ENCODE data around the gene NDUFB5.

DNA sequence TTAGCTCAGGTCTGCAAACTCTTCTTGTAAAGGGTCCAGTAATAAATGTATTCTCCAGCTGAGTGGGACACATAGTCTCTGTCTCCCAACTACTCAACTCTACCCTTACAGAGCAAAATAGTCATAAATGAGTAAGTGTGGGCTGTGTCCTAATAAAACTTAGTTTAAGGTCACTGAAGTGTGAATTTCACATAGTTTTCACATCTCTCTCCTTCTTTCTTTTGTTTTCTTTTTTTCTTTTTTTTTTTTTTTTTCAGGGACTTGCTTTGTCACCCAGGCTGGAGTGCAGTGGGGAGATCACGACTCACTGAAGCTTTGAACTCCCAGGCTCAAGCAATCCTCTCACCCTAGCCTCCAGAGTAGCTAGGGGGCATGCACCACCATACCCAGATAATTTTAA is 43.8 kb upstream of the NDUFB5 start:
- TF ChIP-seq, protein P1, sequence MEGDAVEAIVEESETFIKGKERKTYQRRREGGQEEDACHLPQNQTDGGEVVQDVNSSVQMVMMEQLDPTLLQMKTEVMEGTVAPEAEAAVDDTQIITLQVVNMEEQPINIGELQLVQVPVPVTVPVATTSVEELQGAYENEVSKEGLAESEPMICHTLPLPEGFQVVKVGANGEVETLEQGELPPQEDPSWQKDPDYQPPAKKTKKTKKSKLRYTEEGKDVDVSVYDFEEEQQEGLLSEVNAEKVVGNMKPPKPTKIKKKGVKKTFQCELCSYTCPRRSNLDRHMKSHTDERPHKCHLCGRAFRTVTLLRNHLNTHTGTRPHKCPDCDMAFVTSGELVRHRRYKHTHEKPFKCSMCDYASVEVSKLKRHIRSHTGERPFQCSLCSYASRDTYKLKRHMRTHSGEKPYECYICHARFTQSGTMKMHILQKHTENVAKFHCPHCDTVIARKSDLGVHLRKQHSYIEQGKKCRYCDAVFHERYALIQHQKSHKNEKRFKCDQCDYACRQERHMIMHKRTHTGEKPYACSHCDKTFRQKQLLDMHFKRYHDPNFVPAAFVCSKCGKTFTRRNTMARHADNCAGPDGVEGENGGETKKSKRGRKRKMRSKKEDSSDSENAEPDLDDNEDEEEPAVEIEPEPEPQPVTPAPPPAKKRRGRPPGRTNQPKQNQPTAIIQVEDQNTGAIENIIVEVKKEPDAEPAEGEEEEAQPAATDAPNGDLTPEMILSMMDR (IDR thresholded peaks at IDR 0.05 in 8 of 11, conservative IDR thresholded peaks at IDR 0.05 in 3 of 11), result no peak
- no peak for TF ChIP-seq POLR2AphosphoS5 (IDR thresholded peaks at IDR 0.05)
- TF ChIP-seq POLR2A (IDR thresholded peaks at IDR 0.05), result no peak
